Endothelial cell of umbilical vein (primary cell): Measurements from ENCODE around the gene CCDC34. TPM values are rescaled to one million over a fixed set of nuclear protein-coding genes. Genes with fewer than 3 reads are reported as not detected.

Source experiments
- BruUV-seq: library from RNA; stranded (reverse); fragments of 400-500 nt; replicated peaks from 2 replicates; lab custom pipeline; 2021; lab: Mats Ljungman, UMichigan
- CTCF ChIA-PET: fragments of 300-600, 350-600 bp; sonication (Branson Sonifier 250); formaldehyde crosslinking; loops from one replicate; lab custom pipeline; 2021; ENCODE audit warnings: antibody characterized with exemption, inconsistent platforms; lab: Charles Lee
- POLR2A ChIA-PET: fragments of 300-600, 350-600 bp; sonication (Branson Sonifier 250); formaldehyde crosslinking; loops from one replicate; lab custom pipeline; 2021; ENCODE audit warnings: antibody characterized with exemption, inconsistent platforms; lab: Charles Lee
- DNase-seq: peaks from one replicate; pipeline ENCODE4 v3.0.0-alpha.2; 2011; ENCODE audit warnings: low read depth, low spot score
- FAIRE-seq: peaks from 2 replicates; lab custom pipeline; 2011; peaks lifted over from hg19 to GRCh38; lab: Jason Lieb, UNC
- H2AFZ ChIP-seq: 2 replicates; pipeline ENCODE4 v1.6.0; 2012; ENCODE audit warnings: low read depth, low read length, control low read depth, inconsistent platforms
- H3K27ac ChIP-seq: 2 replicates; pipeline ENCODE4 v1.5.1; 2011; ENCODE audit warnings: low read depth, mild to moderate bottlenecking, control low read depth, low read length, moderate library complexity; ENCODE audit not compliant: insufficient read depth
- H3K27me3 ChIP-seq, 2 experiments: 2 replicates each; pipeline versions ENCODE4 v1.6.0 to v1.6.1; 2011; ENCODE audit warnings: low read length in 2 of 2, mixed read lengths in 1 of 2; ENCODE audit not compliant: control insufficient read depth in 2 of 2, insufficient read depth in 2 of 2
- H3K36me3 ChIP-seq, 2 experiments: 2 replicates in 1 of 2; 3 replicates in 1 of 2; pipeline ENCODE4 v1.5.1; 2011; ENCODE audit warnings: low read length in 2 of 2, mild to moderate bottlenecking in 1 of 2, moderate library complexity in 1 of 2; ENCODE audit not compliant: control insufficient read depth in 2 of 2, insufficient read depth in 2 of 2; ENCODE audit errors: extremely low read depth in 1 of 2
- H3K4me1 ChIP-seq: 3 replicates; pipeline ENCODE4 v1.5.1; 2011; ENCODE audit warnings: mild to moderate bottlenecking, low read length; ENCODE audit not compliant: control insufficient read depth, insufficient read depth; ENCODE audit errors: extremely low read depth
- H3K4me2 ChIP-seq: 2 replicates; pipeline ENCODE4 v1.6.1; 2011; ENCODE audit warnings: low read length, control low read depth, mixed read lengths; ENCODE audit not compliant: insufficient read depth
- H3K4me3 ChIP-seq, 3 experiments: fragments of 200-600 bp in 1 of 3; sonication (generic), shearing (Covaris generic) in 1 of 3; replicated peaks in 1 of 3; 2 replicates each; pipeline ENCODE4 v1.5.1; 2011 to 2016; ENCODE audit warnings: control low read depth in 3 of 3, low read length in 3 of 3, mild to moderate bottlenecking in 2 of 3, inconsistent platforms in 1 of 3, low read depth in 1 of 3, moderate library complexity in 1 of 3; ENCODE audit not compliant: insufficient read depth in 1 of 3
- H3K79me2 ChIP-seq: 2 replicates; pipeline ENCODE4 v1.6.0; 2012; ENCODE audit warnings: low read length, inconsistent platforms; ENCODE audit not compliant: control insufficient read depth, insufficient read depth
- H3K9ac ChIP-seq: replicated peaks from 2 replicates; pipeline ENCODE3; 2011; ENCODE audit warnings: low read length, control low read depth; ENCODE audit not compliant: insufficient read depth; ENCODE audit errors: extremely low read depth
- H3K9me1 ChIP-seq: replicated peaks from 3 replicates; pipeline ENCODE4 v1.6.0; 2011; ENCODE audit warnings: mild to moderate bottlenecking, low read length; ENCODE audit not compliant: control insufficient read depth, insufficient read depth; ENCODE audit errors: extremely low read depth
- H3K9me3 ChIP-seq: replicated peaks from 2 replicates; pipeline ENCODE4 v1.5.1; 2012; ENCODE audit warnings: low read length, inconsistent platforms; ENCODE audit not compliant: control insufficient read depth, insufficient read depth
- H4K20me1 ChIP-seq: replicated peaks from 2 replicates; pipeline ENCODE3; 2011; ENCODE audit warnings: mild to moderate bottlenecking, low read length; ENCODE audit not compliant: control insufficient read depth, insufficient read depth; ENCODE audit errors: extremely low read depth
- CTCF ChIP-seq, 2 donors: IDR thresholded peaks; 1 replicate in 1 of 2; 2 replicates in 1 of 2; pipeline ENCODE4 v1.5.1; 2011; ENCODE audit warnings: low read length in 2 of 2, mild to moderate bottlenecking in 2 of 2, moderate library complexity in 2 of 2, control low read depth in 1 of 2, inconsistent platforms in 1 of 2, low read depth in 1 of 2; ENCODE audit not compliant: insufficient read depth in 1 of 2; ENCODE audit errors: extremely low read depth in 1 of 2
- GATA2 ChIP-seq: IDR thresholded peaks from 2 replicates; pipeline ENCODE4 v1.7.0; 2011; ENCODE audit warnings: low read depth, mild to moderate bottlenecking, moderate library complexity, mixed read lengths, low read length; ENCODE audit not compliant: insufficient read length, insufficient read depth
- MAX ChIP-seq: IDR thresholded peaks from 2 replicates; pipeline ENCODE4 v1.6.1; 2011; ENCODE audit not compliant: insufficient read depth, insufficient read length
- dilution Hi-C: fragments of 300-500 bp; cut with MboI; formaldehyde crosslinking; loops from one replicate; pipeline ENCODE4 v1.15.0; 2019; ENCODE audit warnings: low sequenced_read_pairs; ENCODE audit not compliant: extremely low pct_ligation_motif_present
- intact Hi-C: fragments of 100-400 bp; cut with micrococcal nuclease; formaldehyde crosslinking; loops from one replicate; pipeline ENCODE4 v1.10.0; 2022
- polyA plus RNA-seq, 4 experiments: library from polyadenylated mRNA; depleted of rRNA in 3 of 4; stranded (reverse) in 3 of 4; unstranded in 1 of 4; fragments of >200 nt; gene quantifications; 2 replicates each; pipeline versions ENCODE4 v1.2.1 to v1.2.3, GENCODE V29; 2011 to 2012; ENCODE audit warnings: missing spikeins in 1 of 4
- total RNA-seq: library from RNA; stranded (reverse); gene quantifications from 2 replicates; pipeline ENCODE4 v1.2.3, GENCODE V29; 2021

Gene CCDC34
- total and polyA plus RNA-seq, 2 donors (not counting 3 experiments of a cell fraction or from before 2014, with no cell fraction given), result 2.3 to 11.4 TPM

- dilution Hi-C loops, result no loop called here
These were observed 54.0 kb downstream of the CCDC34 start for GRCh38 chr11:27309046-27309445.

More at GRCh38 chr11:27309046-27309445, 54.0 kb downstream of the CCDC34 start:
- Histone ChIP-seq H3K36me3 (no peaks in the 10 kb centered on the region), H3K79me2 (no peaks in the 10 kb centered on the region), H3K27ac (no peak overlapping the region), H3K4me1 (no peaks in the 10 kb centered on the region), H3K27me3 (peaks cover 0 to 3% of the 10 kb centered on the region in 2 experiments), H3K9me1 (no peaks in the 10 kb centered on the region), H4K20me1 (no peaks in the 10 kb centered on the region), H2AFZ (no peak overlapping the region), H3K9me3 (no peaks in the 10 kb centered on the region), H3K4me2 (no peak overlapping the region), H3K9ac (no peak overlapping the region), H3K4me3 (no peak overlapping the region)
- no peak for DNase-seq
- ChIA-PET CTCF (interaction anchor here (2.6 kb wide), 1 partner anchor 13 kb away, joined by 16 read pairs; no protein-coding TSS in a partner anchor), POLR2A (no interaction called here)
- TF ChIP-seq CTCF (IDR thresholded peaks at IDR 0.05; ENCODE audit: extremely low read depth in 1 of 2, insufficient read depth in 1 of 2, low read depth in 1 of 2, low read length in 2 of 2), result no peak
- no peak for TF ChIP-seq GATA2
- no peak for TF ChIP-seq MAX
- FAIRE-seq, result no peak
- no TSS peak for BruUV-seq
- intact Hi-C loops, result no loop called here
